Hepatocyte (in vitro differentiated cells): ENCODE results near the gene CELSR1. TPM values are rescaled to one million over a fixed set of nuclear protein-coding genes. Genes with fewer than 3 reads are reported as not detected.

Experiments used
- DNase-seq: peaks from one replicate; pipeline ENCODE4 v3.0.0-alpha.2; 2016; ENCODE audit warnings: low spot score
- H2AFZ ChIP-seq: fragments of 200-600 bp; sonication (generic); 2 replicates; pipeline ENCODE4 v1.6.0; 2016; ENCODE audit warnings: antibody characterized with exemption, mild to moderate bottlenecking
- H3K27ac ChIP-seq: fragments of 200-600 bp; sonication (generic); 2 replicates; pipeline ENCODE4 v1.5.1; 2016; ENCODE audit warnings: mild to moderate bottlenecking
- H3K27me3 ChIP-seq: fragments of 200-600 bp; sonication (generic); 2 replicates; pipeline ENCODE4 v1.6.1; 2016
- H3K36me3 ChIP-seq: fragments of 200-600 bp; sonication (generic); replicated peaks from 2 replicates; pipeline ENCODE4 v1.5.1; 2016; ENCODE audit warnings: low read depth; ENCODE audit not compliant: insufficient read depth
- H3K4me1 ChIP-seq: fragments of 200-600 bp; sonication (generic); 2 replicates; pipeline ENCODE4 v1.5.1; 2016; ENCODE audit warnings: mild to moderate bottlenecking, moderate library complexity; ENCODE audit not compliant: insufficient read depth
- H3K4me2 ChIP-seq: fragments of 200-600 bp; sonication (generic); 2 replicates; pipeline ENCODE4 v1.6.0; 2016
- H3K4me3 ChIP-seq: fragments of 200-600 bp; sonication (generic); 2 replicates; pipeline ENCODE4 v1.5.1; 2016; ENCODE audit warnings: mild to moderate bottlenecking
- H3K79me2 ChIP-seq: fragments of 200-600 bp; sonication (generic); 2 replicates; pipeline ENCODE4 v1.6.0; 2017; ENCODE audit warnings: mild to moderate bottlenecking
- H3K9me2 ChIP-seq: fragments of 200-600 bp; sonication (generic); replicated peaks from 2 replicates; pipeline ENCODE4 v1.6.0; 2017; ENCODE audit warnings: mild to moderate bottlenecking; ENCODE audit not compliant: insufficient read depth
- H3K9me3 ChIP-seq: fragments of 200-600 bp; sonication (generic); 2 replicates; pipeline ENCODE4 v1.5.1; 2016; ENCODE audit warnings: low read depth, mild to moderate bottlenecking
- H4K20me1 ChIP-seq: fragments of 200-600 bp; sonication (generic); 2 replicates; pipeline ENCODE4 v1.6.0; 2016; ENCODE audit warnings: mild to moderate bottlenecking; ENCODE audit not compliant: insufficient read depth, poor library complexity, severe bottlenecking
- CTCF ChIP-seq: fragments of 200-600 bp; sonication (generic); IDR thresholded peaks from 2 replicates; pipeline ENCODE4 v1.5.1; 2016; ENCODE audit warnings: antibody characterized with exemption, mild to moderate bottlenecking; ENCODE audit not compliant: poor library complexity
- EZH2 ChIP-seq: fragments of 200-600 bp; sonication (generic); IDR thresholded peaks from 2 replicates; pipeline ENCODE4 v1.6.1; 2016; ENCODE audit warnings: antibody characterized with exemption, mild to moderate bottlenecking, borderline replicate concordance
- EZH2phosphoT487 ChIP-seq: fragments of 200-600 bp; sonication (generic); IDR thresholded peaks from one replicate; pipeline ENCODE4 v1.6.1; 2018; ENCODE audit warnings: antibody characterized with exemption, mild to moderate bottlenecking, low read depth, moderate library complexity; ENCODE audit not compliant: unreplicated experiment, severe bottlenecking
- WGBS: methylation state at CpG from one replicate; pipeline ENCODE4 v1.1.6; 2016; ENCODE audit warnings: low lambda C conversion rate; ENCODE audit errors: missing lambda C conversion rate; 5-methylcytosine and 5-hydroxymethylcytosine counted together
- polyA plus RNA-seq: library from polyadenylated mRNA; unstranded; fragments of >200 nt; fragmentation: Nextera tagmentation; extraction: Ambion mirVana; gene quantifications from 2 replicates; pipeline ENCODE4 v1.2.1, GENCODE V29; 2016
- total RNA-seq: library from RNA; depleted of rRNA; stranded (reverse); fragments of >200 nt; gene quantifications from 2 replicates; pipeline ENCODE4 v1.2.3, GENCODE V29; 2014

Gene CELSR1
- total and polyA plus RNA-seq, 2 experiments from 2014 or later, result 3.0 to 8.7 TPM

DNA sequence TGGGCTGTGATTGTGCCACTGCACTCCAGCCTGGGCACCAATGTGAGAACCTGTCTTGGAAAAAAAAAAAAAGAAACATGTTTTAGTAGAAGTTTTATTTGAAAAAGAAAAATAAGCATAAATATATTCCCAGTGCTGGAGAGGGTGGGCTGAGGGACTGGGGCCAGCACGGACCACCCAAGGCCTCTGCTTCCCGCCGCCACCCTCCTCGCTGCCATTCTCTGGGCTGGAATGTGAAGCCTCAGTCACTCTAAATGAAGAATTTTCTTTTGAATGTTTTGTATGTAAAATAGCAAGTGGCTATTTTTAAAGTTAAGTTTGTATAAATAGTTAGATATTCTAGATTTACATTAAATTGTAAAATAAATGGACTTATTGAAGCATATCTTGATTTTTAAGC is 207.0 kb downstream of the CELSR1 start:
- Histone ChIP-seq H3K9me2 (no peaks in the 10 kb centered on the region), H3K27ac (no peak overlapping the region), H3K4me2 (no peak overlapping the region), H2AFZ (no peak overlapping the region), H3K36me3 (no peaks in the 10 kb centered on the region), H3K4me1 (no peaks in the 10 kb centered on the region), H3K79me2 (no peaks in the 10 kb centered on the region), H3K4me3 (no peak overlapping the region), H3K9me3 (no peaks in the 10 kb centered on the region), H3K27me3 (no peaks in the 10 kb centered on the region), H4K20me1 (no peaks in the 10 kb centered on the region)
- 100% methylated on average over 4 of the region's 4 CpGs for WGBS
- no peak for DNase-seq
- no peak for TF ChIP-seq CTCF
- no peak for TF ChIP-seq EZH2
- no peak for TF ChIP-seq EZH2phosphoT487

DNA sequence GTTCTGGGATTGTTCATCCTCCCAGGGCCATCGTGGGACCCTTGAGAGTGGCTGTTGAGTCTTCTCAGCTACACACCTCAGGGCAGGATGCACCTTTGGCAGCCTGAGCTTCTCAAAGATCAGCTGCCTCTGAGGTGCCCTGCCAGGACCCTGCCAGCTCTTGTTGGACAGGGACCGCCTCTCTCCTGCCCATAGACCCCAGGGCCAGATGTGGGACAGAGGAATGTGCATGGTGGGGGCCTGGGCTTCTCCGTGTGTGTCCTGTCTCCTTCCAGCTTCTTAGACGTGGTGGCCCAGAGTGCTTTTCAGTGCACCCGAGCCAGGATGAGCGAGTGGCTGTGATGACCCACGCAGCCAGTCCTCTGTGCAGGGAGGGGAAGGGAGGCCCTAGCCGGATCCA is 207.8 kb downstream of the CELSR1 start:
- H3K4me1 ChIP-seq, result no peaks in the 10 kb centered on the region
- no peaks in the 10 kb centered on the region for H3K36me3 ChIP-seq
- H4K20me1 ChIP-seq, result no peaks in the 10 kb centered on the region
- 93% methylated on average over 8 of the region's 8 CpGs for WGBS
- no peaks in the 10 kb centered on the region for H3K79me2 ChIP-seq
- TF ChIP-seq EZH2phosphoT487 (no peak), CTCF (no peak), EZH2 (no peak)
- H2AFZ ChIP-seq, result no peak overlapping the region
- no peak for DNase-seq
- no peak overlapping the region for H3K4me3 ChIP-seq
- no peak overlapping the region for H3K27ac ChIP-seq
- H3K4me2 ChIP-seq, result no peak overlapping the region
- no peaks in the 10 kb centered on the region for H3K9me3 ChIP-seq
- H3K9me2 ChIP-seq, result no peaks in the 10 kb centered on the region
- no peaks in the 10 kb centered on the region for H3K27me3 ChIP-seq

GRCh38 chr22:46328797-46329196 is 208.6 kb downstream of the CELSR1 start:
- no peak for DNase-seq
- Histone ChIP-seq H4K20me1 (no peaks in the 10 kb centered on the region), H3K4me2 (no peak overlapping the region), H3K4me1 (no peaks in the 10 kb centered on the region), H3K9me3 (no peaks in the 10 kb centered on the region), H3K27ac (no peak overlapping the region), H3K79me2 (no peaks in the 10 kb centered on the region), H3K4me3 (no peak overlapping the region), H3K27me3 (no peaks in the 10 kb centered on the region), H3K36me3 (no peaks in the 10 kb centered on the region), H2AFZ (no peak overlapping the region), H3K9me2 (no peaks in the 10 kb centered on the region)
- WGBS, result 98% methylated on average over 11 of the region's 11 CpGs
- no peak for TF ChIP-seq CTCF
- no peak for TF ChIP-seq EZH2
- no peak for TF ChIP-seq EZH2phosphoT487
